Kidney (tissue), 14 donors: ENCODE data around the gene PRKCD. TPM values are rescaled to one million over a fixed set of nuclear protein-coding genes. Genes with fewer than 3 reads are reported as not detected.

ENCODE experiments used
- DNase-seq, 5 donors: peaks; one replicate each; pipeline ENCODE4 v3.0.0-alpha.2; 2013 to 2020
- FAIRE-seq: peaks from 2 replicates; lab custom pipeline; 2012; peaks lifted over from hg19 to GRCh38; lab: Jason Lieb, UNC
- H3K27ac ChIP-seq, 2 donors: one replicate each; pipeline ENCODE4 v1.7.0; 2013; ENCODE audit warnings: low read depth in 2 of 2, low read length in 2 of 2, inconsistent platforms in 1 of 2
- H3K27me3 ChIP-seq: one replicate; pipeline ENCODE4 v1.7.1; 2013; ENCODE audit warnings: low read length, inconsistent platforms; ENCODE audit not compliant: control insufficient read depth, insufficient read depth
- H3K36me3 ChIP-seq, 3 donors: one replicate each; pipeline versions ENCODE4 v1.7.0 to v1.7.1; 2013; ENCODE audit warnings: low read length in 3 of 3, control low read depth in 1 of 3, inconsistent platforms in 1 of 3; ENCODE audit not compliant: insufficient read depth in 3 of 3, control insufficient read depth in 2 of 3
- H3K4me1 ChIP-seq, 3 donors: one replicate each; pipeline versions ENCODE4 v1.7.0 to v1.7.1; 2013; ENCODE audit warnings: low read length in 3 of 3, inconsistent platforms in 1 of 3, low read depth in 1 of 3; ENCODE audit not compliant: control insufficient read depth in 2 of 3, insufficient read depth in 2 of 3
- H3K4me3 ChIP-seq, 3 donors: one replicate each; pipeline versions ENCODE4 v1.7.0 to v1.8.1; 2013; ENCODE audit warnings: low read length in 3 of 3, control low read depth in 1 of 3, inconsistent platforms in 1 of 3
- H3K9ac ChIP-seq, 3 donors: one replicate each; pipeline versions ENCODE4 v1.7.0 to v1.7.1; 2013; ENCODE audit warnings: low read length in 3 of 3, control low read depth in 1 of 3, inconsistent platforms in 1 of 3
- H3K9me3 ChIP-seq, 3 donors: one replicate each; pipeline versions ENCODE4 v1.7.0 to v1.7.1; 2013; ENCODE audit warnings: low read length in 3 of 3, control low read depth in 1 of 3, inconsistent platforms in 1 of 3; ENCODE audit not compliant: control insufficient read depth in 2 of 3, insufficient read depth in 1 of 3
- intact Hi-C: fragments of 100-400 bp; cut with DNase I; formaldehyde crosslinking; loops from one replicate; pipeline ENCODE4 v1.11.1; 2022
- polyA plus RNA-seq: library from polyadenylated mRNA; stranded (reverse); fragments of 350-450 nt; fragmentation: Illumina TruSeq; extraction: RNeasy Lipid Tissue Mini Kit (QIAGEN cat#74804); gene quantifications from one replicate; pipeline ENCODE4 v1.2.3, GENCODE V29; 2014; ENCODE audit warnings: low read depth, low replicate concordance; ENCODE audit not compliant: insufficient read depth
- total RNA-seq: library from RNA; stranded (reverse); fragmentation: NEBNext Ultra II Directional; extraction: Animal tissue kit (Norgen Biotek cat#: 25700); gene quantifications from one replicate; pipeline ENCODE4 v1.2.1, GENCODE V29; 2021
- TF ChIP-seq, protein P1 (sequence below): IDR thresholded peaks from 3 replicates; pipeline ENCODE4 v1.5.1; 2012; ENCODE audit warnings: mild to moderate bottlenecking, moderate library complexity, borderline replicate concordance; ENCODE audit not compliant: insufficient read depth; ENCODE audit errors: extremely low read depth
- donor health status: control.
- donor health status: control.
- donor health status: control.
- donor health status: control.
- donor health status: control.
- donor health status: DM: yes; HTN: yes; CAD: no.
- donor health status: Normal renal cell carcinoma (clear cell type).

The PRKCD gene
- total and polyA plus RNA-seq, 2 donors from 2014 or later: 26.6 to 29.1 TPM

GRCh38 chr3:53192608-53193007 is 31.6 kb downstream of the PRKCD start:
- Histone ChIP-seq H3K36me3 (peaks cover 3 to 22% (median 10%) of the 10 kb centered on the region in 3 donors), H3K9me3 (no peaks in the 10 kb centered on the region), H3K27ac (no peak overlapping the region), H3K9ac (no peak overlapping the region), H3K27me3 (no peaks in the 10 kb centered on the region), H3K4me1 (peaks cover 0 to 11% (median 0%) of the 10 kb centered on the region in 3 donors), H3K4me3 (no peak overlapping the region)
- no peak for FAIRE-seq
- TF ChIP-seq, protein P1, sequence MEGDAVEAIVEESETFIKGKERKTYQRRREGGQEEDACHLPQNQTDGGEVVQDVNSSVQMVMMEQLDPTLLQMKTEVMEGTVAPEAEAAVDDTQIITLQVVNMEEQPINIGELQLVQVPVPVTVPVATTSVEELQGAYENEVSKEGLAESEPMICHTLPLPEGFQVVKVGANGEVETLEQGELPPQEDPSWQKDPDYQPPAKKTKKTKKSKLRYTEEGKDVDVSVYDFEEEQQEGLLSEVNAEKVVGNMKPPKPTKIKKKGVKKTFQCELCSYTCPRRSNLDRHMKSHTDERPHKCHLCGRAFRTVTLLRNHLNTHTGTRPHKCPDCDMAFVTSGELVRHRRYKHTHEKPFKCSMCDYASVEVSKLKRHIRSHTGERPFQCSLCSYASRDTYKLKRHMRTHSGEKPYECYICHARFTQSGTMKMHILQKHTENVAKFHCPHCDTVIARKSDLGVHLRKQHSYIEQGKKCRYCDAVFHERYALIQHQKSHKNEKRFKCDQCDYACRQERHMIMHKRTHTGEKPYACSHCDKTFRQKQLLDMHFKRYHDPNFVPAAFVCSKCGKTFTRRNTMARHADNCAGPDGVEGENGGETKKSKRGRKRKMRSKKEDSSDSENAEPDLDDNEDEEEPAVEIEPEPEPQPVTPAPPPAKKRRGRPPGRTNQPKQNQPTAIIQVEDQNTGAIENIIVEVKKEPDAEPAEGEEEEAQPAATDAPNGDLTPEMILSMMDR: no peak
- intact Hi-C loops: loop anchor here (10.0 kb wide), 1 partner anchor 58 kb away; the partner anchor contains the start of gene RFT1
- peak in 1 of 5 donors; percentile 72 for DNase-seq

GRCh38 chr3:53193466-53194209 is 32.6 kb downstream of the PRKCD start:
- Histone ChIP-seq H3K36me3 (peaks cover 3 to 17% (median 9%) of the 10 kb centered on the region in 3 donors), H3K9ac (no peak overlapping the region), H3K27ac (peak overlapping the region; percentile 12 to 72), H3K27me3 (no peaks in the 10 kb centered on the region), H3K4me1 (peaks cover 0 to 11% (median 0%) of the 10 kb centered on the region in 3 donors), H3K9me3 (no peaks in the 10 kb centered on the region), H3K4me3 (no peak overlapping the region)
- intact Hi-C loops: loop anchor here (10.0 kb wide), 1 partner anchor 59 kb away; the partner anchor contains the start of gene RFT1
- TF ChIP-seq, protein P1: no peak
- no peak for FAIRE-seq
- DNase-seq: peak in 4 of 5 donors; percentile 72 to 83 (median 82)

DNA sequence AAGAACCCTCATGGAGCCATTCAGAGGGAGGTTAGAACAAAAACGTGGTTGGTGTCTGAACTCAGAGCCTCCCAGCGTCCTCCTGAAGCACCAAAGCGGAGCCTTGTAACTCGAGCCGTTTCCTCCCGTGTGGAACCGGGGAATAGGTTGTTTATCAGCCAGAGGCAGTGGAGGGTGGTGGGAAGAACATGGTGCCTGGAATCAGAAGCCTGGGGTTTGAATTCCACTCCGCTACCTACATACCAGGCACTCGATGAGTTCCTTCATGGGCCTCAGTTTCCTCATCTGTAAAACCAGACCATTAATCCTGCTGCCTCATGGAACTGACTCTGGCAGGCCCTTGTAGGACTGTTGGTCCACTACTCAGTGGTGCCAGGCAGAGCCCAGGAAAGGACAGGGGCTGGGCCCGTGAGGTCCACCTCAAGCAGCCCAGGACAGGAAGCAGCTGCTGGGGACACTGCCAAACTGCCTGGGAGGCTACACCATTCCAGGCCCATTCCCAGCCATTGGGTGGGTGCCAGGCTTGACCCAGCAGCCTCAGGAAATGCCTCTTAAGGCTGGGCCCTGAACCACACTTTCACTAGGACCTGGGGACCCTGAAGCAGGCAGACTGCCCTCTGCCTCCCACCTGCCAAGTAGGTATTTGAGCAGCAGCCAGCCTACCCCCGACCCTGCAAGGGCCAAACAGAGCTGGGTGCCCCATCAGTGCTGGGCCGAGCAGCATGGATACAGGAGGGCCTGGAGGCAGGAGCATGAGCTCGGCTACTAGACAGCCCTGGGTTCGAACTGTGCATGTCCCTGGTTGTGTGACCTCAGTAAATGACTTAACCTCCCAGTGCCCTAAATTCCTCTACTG is 33.4 kb downstream of the PRKCD start:
- Histone ChIP-seq H3K36me3 (peaks cover 3 to 14% (median 9%) of the 10 kb centered on the region in 3 donors), H3K27ac (peak overlapping the region; percentile 12 to 72), H3K4me1 (peaks cover 0 to 11% (median 0%) of the 10 kb centered on the region in 3 donors), H3K27me3 (no peaks in the 10 kb centered on the region), H3K9ac (no peak overlapping the region), H3K4me3 (no peak overlapping the region), H3K9me3 (no peaks in the 10 kb centered on the region)
- TF ChIP-seq, protein P1: no peak
- FAIRE-seq (no peak), DNase-seq (peak; percentile 70 to 95 (median 89))
- intact Hi-C loops: loop anchor here (5.0 to 10.0 kb wide), 2 partner anchors 60 to 82 kb away; partner anchors contain the start of gene RFT1
